ES-I3 (cell line): ENCODE data around the gene TBCC.
"Not testable (repeated sequence)": the region's sequence is repeated elsewhere in the genome, so short reads cannot be mapped to it uniquely, and the experiment has no call there.

Source experiments
- H3K36me3 ChIP-seq: 2 replicates; pipeline ENCODE4 v1.6.1; 2013; ENCODE audit warnings: mild to moderate bottlenecking, low read length, control low read depth, moderate library complexity; ENCODE audit not compliant: insufficient read depth
- H3K4me1 ChIP-seq: 2 replicates; pipeline ENCODE4 v1.6.1; 2013; ENCODE audit warnings: mild to moderate bottlenecking, control low read depth, low read length; ENCODE audit not compliant: insufficient read depth
- H3K9ac ChIP-seq: 2 replicates; pipeline ENCODE4 v1.6.1; 2013; ENCODE audit warnings: low read depth, mild to moderate bottlenecking, low read length, moderate library complexity
- H3K9me3 ChIP-seq: 2 replicates; pipeline ENCODE4 v1.6.1; 2013; ENCODE audit warnings: mild to moderate bottlenecking, low read length, moderate library complexity; ENCODE audit not compliant: control insufficient read depth, insufficient read depth

The TBCC gene

GRCh38 chr6:42758756-42759430 is 13.0 kb upstream of the TBCC start:
- Histone ChIP-seq H3K4me1 (peaks cover 17% of the 10 kb centered on the region; the same call in 1 of the 2 replicates), H3K9me3 (no peaks in the 10 kb centered on the region), H3K9ac (no peak overlapping the region), H3K36me3 (no peaks in the 10 kb centered on the region)

GRCh38 chr6:42756722-42757121 is 10.8 kb upstream of the TBCC start:
- Histone ChIP-seq H3K36me3 (no peaks in the 10 kb centered on the region), H3K4me1 (peaks cover 17% of the 10 kb centered on the region; the same call in 1 of the 2 replicates), H3K9me3 (no peaks in the 10 kb centered on the region), H3K9ac (no peak overlapping the region)

- peaks cover 17% of the 10 kb centered on the region; the same call in 1 of the 2 replicates for H3K4me1 ChIP-seq
- H3K9ac ChIP-seq = no peak overlapping the region
- H3K36me3 ChIP-seq = no peaks in the 10 kb centered on the region
- no peaks in the 10 kb centered on the region for H3K9me3 ChIP-seq
These were observed 8.9 kb upstream of the TBCC start for GRCh38 chr6:42754759-42755158.

- no peak overlapping the region for H3K9ac ChIP-seq
- no peaks in the 10 kb centered on the region for H3K9me3 ChIP-seq
- peaks cover 2% of the 10 kb centered on the region; the same call in 1 of the 2 replicates for H3K4me1 ChIP-seq
- no peaks in the 10 kb centered on the region for H3K36me3 ChIP-seq
These were observed 5.2 kb upstream of the TBCC start for GRCh38 chr6:42751055-42751454.

- Histone ChIP-seq H3K4me1 (no peaks in the 10 kb centered on the region), H3K9ac (no peak overlapping the region), H3K36me3 (no peaks in the 10 kb centered on the region)
These were observed 2.4 kb upstream of the TBCC start for GRCh38 chr6:42748203-42748898.

GRCh38 chr6:42746463-42747391 is 824 bp upstream of the TBCC start:
- H3K9ac ChIP-seq = peak overlapping the region; percentile 96
- H3K36me3 ChIP-seq = no peaks in the 10 kb centered on the region
- no peaks in the 10 kb centered on the region for H3K4me1 ChIP-seq
- no peaks in the 10 kb centered on the region for H3K9me3 ChIP-seq

More at GRCh38 chr6:42748203-42748898, 2.4 kb upstream of the TBCC start:
- no peaks in the 10 kb centered on the region for H3K9me3 ChIP-seq

- H3K4me1 ChIP-seq = no peaks in the 10 kb centered on the region
- H3K9me3 ChIP-seq = no peaks in the 10 kb centered on the region
- no peaks in the 10 kb centered on the region for H3K36me3 ChIP-seq
- H3K9ac ChIP-seq = peak overlapping the region; percentile 77
These were observed 742 bp downstream of the TBCC start for GRCh38 chr6:42745083-42745639.

- Histone ChIP-seq H3K4me1 (no peaks in the 10 kb centered on the region), H3K9me3 (no peaks in the 10 kb centered on the region), H3K9ac (peak overlapping the region; percentile 77; the same call in 1 of the 2 replicates), H3K36me3 (no peaks in the 10 kb centered on the region)
These were observed 1.5 kb downstream of the TBCC start for GRCh38 chr6:42744351-42744893.

- H3K9me3 ChIP-seq = no peaks in the 10 kb centered on the region
- H3K36me3 ChIP-seq = no peaks in the 10 kb centered on the region
- H3K9ac ChIP-seq = no peak overlapping the region
- H3K4me1 ChIP-seq = no peaks in the 10 kb centered on the region
These were observed 3.6 kb downstream of the TBCC start for GRCh38 chr6:42742116-42742894.

GRCh38 chr6:42740725-42741124 is 5.2 kb downstream of the TBCC start:
- no peaks in the 10 kb centered on the region for H3K36me3 ChIP-seq
- no peaks in the 10 kb centered on the region for H3K9me3 ChIP-seq
- no peaks in the 10 kb centered on the region for H3K4me1 ChIP-seq
- H3K9ac ChIP-seq = no peak overlapping the region

GRCh38 chr6:42735976-42736375 is 9.9 kb downstream of the TBCC start:
- Histone ChIP-seq H3K36me3 (no peaks in the 10 kb centered on the region), H3K9me3 (no peaks in the 10 kb centered on the region), H3K9ac (no peak overlapping the region), H3K4me1 (no peaks in the 10 kb centered on the region)

- not testable (repeated sequence) for H3K9ac ChIP-seq, H3K4me1 ChIP-seq, H3K36me3 ChIP-seq, H3K9me3 ChIP-seq
These were observed 11.9 kb downstream of the TBCC start for GRCh38 chr6:42733867-42734481.

- no peaks in the 10 kb centered on the region for H3K9me3 ChIP-seq
- H3K4me1 ChIP-seq = 0 out of 2 replicates have a peak, but pooled peaks cover 4% of the 10 kb centered on the region
- no peaks in the 10 kb centered on the region for H3K36me3 ChIP-seq
- H3K9ac ChIP-seq = no peak overlapping the region
These were observed 16.2 kb downstream of the TBCC start for GRCh38 chr6:42729731-42730130.
